Measurements from ENCODE around the gene RPL13A. TPM values are rescaled to one million over a fixed set of nuclear protein-coding genes. Genes with fewer than 3 reads are reported as not detected.

Gene RPL13A
- total and polyA plus RNA-seq, 9 donors = 3,682 to 9,736 (median 6,664) TPM

DNA sequence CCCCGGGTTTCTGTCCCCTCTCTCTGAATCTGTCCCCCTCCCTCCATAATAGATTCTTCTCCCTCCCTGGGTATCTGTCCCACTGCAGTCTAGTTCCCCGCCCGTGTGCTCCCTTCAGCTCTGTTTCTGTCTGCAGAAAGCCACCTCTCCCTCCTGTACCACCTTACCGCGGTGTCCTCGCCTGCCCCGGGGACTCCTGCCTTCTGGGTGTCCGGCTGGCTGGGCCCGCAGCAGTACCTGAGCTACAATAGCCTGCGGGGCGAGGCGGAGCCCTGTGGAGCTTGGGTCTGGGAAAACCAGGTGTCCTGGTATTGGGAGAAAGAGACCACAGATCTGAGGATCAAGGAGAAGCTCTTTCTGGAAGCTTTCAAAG lies 26.3 kb downstream of the RPL13A start:
- 40 to 54% (median 47%) methylated on average over 12 of the region's 12 CpGs for WGBS, 3 donors
- Histone ChIP-seq H3K36me3 (no peaks in the 10 kb centered on the region), H3K27ac (peak overlapping the region in 1 of 2 donors; percentile 95), H3K9me3 (no peaks in the 10 kb centered on the region), H3K27me3 (no peaks in the 10 kb centered on the region), H3K4me1 (ENCODE audit: insufficient read depth) (peaks cover 4% of the 10 kb centered on the region), H3K4me3 (peak overlapping the region; percentile 67)
- TF ChIP-seq POLR2A (IDR thresholded peaks at IDR 0.05) (no peak), EP300 (IDR thresholded peaks at IDR 0.05) (no peak)
- TF ChIP-seq, protein P1, sequence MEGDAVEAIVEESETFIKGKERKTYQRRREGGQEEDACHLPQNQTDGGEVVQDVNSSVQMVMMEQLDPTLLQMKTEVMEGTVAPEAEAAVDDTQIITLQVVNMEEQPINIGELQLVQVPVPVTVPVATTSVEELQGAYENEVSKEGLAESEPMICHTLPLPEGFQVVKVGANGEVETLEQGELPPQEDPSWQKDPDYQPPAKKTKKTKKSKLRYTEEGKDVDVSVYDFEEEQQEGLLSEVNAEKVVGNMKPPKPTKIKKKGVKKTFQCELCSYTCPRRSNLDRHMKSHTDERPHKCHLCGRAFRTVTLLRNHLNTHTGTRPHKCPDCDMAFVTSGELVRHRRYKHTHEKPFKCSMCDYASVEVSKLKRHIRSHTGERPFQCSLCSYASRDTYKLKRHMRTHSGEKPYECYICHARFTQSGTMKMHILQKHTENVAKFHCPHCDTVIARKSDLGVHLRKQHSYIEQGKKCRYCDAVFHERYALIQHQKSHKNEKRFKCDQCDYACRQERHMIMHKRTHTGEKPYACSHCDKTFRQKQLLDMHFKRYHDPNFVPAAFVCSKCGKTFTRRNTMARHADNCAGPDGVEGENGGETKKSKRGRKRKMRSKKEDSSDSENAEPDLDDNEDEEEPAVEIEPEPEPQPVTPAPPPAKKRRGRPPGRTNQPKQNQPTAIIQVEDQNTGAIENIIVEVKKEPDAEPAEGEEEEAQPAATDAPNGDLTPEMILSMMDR (IDR thresholded peaks at IDR 0.05) = no peak
- DNase-seq = no peak
- intact Hi-C loops (cut with DNase I) = no loop called here

DNA sequence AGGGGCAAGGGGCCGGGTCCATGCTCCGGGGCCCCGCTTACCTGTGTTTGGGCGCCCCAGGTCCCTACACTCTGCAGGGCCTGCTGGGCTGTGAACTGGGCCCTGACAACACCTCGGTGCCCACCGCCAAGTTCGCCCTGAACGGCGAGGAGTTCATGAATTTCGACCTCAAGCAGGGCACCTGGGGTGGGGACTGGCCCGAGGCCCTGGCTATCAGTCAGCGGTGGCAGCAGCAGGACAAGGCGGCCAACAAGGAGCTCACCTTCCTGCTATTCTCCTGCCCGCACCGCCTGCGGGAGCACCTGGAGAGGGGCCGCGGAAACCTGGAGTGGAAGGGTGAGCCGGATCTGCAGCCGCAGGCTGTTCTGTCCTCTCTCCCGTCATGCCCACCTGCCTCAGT lies 26.7 kb downstream of the RPL13A start:
- peak in 1 of 5 donors; percentile 33 for DNase-seq
- H3K4me1 ChIP-seq (ENCODE audit: insufficient read depth) = peaks cover 4% of the 10 kb centered on the region
- intact Hi-C loops (cut with DNase I) = no loop called here
- no peaks in the 10 kb centered on the region for H3K9me3 ChIP-seq
- TF ChIP-seq POLR2A (IDR thresholded peaks at IDR 0.05) (no peak), EP300 (IDR thresholded peaks at IDR 0.05) (no peak)
- TF ChIP-seq, protein P1 (IDR thresholded peaks at IDR 0.05) = no peak
- 83 to 88% (median 85%) methylated on average over 21 of the region's 21 CpGs for WGBS, 3 donors
- H3K4me3 ChIP-seq = peak overlapping the region; percentile 67
- peak overlapping the region in 1 of 2 donors; percentile 95 for H3K27ac ChIP-seq
- no peaks in the 10 kb centered on the region for H3K36me3 ChIP-seq
- H3K27me3 ChIP-seq = no peaks in the 10 kb centered on the region

DNA sequence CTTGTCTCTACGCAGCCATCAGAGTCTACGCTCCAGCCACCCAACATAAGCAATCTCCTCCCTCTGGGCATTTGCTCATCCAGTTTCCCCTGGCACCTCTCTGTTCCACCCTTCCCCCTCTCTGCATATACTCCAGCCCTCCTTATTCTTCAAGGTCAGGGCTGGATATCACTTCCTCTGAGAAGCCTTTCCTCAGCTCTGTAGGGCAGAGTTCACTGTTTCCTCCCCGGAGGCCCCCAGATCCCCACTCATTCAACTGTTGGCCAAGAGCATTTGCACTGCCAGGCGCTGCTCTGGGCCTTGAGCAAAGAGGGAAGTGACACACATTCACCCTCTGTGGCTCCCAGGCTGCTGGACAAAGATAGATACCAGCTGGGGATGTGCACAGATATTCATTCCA lies 28.4 kb downstream of the RPL13A start:
- Histone ChIP-seq H3K27ac (no peak overlapping the region), H3K36me3 (no peaks in the 10 kb centered on the region), H3K27me3 (no peaks in the 10 kb centered on the region), H3K4me1 (ENCODE audit: insufficient read depth) (peaks cover 4% of the 10 kb centered on the region), H3K4me3 (no peak overlapping the region), H3K9me3 (no peaks in the 10 kb centered on the region)
- 33 to 50% (median 41%) methylated on average over 4 of the region's 4 CpGs for WGBS, 3 donors
- DNase-seq = no peak
- no peak for TF ChIP-seq EP300 (IDR thresholded peaks at IDR 0.05)
- TF ChIP-seq POLR2A (IDR thresholded peaks at IDR 0.05) = no peak
- TF ChIP-seq, protein P1 (IDR thresholded peaks at IDR 0.05) = no peak
- intact Hi-C loops (cut with DNase I) = no loop called here

DNA sequence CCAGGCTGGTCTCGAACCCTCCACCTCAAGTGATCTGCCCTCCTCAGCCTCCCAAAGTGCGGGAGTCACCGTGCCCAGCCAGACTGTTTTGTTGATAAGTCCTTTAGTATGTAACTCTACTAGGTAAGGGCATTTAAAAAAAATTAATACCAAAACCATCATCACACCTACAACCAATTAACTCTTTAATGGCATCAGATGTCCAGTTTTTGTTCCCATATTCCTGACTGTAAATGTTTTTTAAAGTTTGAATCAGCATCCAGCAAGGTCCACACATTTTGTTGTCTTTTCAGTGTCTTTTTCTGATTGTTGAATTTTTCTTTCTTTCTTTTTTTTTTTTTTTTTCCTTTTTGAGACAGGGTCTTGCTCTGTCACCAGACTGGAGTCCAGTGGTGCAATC lies 30.6 kb downstream of the RPL13A start:
- TF ChIP-seq EP300 (IDR thresholded peaks at IDR 0.05) (no peak), POLR2A (IDR thresholded peaks at IDR 0.05) (no peak)
- TF ChIP-seq, protein P1 (IDR thresholded peaks at IDR 0.05) = no peak
- Histone ChIP-seq H3K27me3 (no peaks in the 10 kb centered on the region), H3K4me1 (ENCODE audit: insufficient read depth) (peaks cover 2% of the 10 kb centered on the region), H3K4me3 (no peak overlapping the region), H3K36me3 (no peaks in the 10 kb centered on the region), H3K9me3 (no peaks in the 10 kb centered on the region), H3K27ac (no peak overlapping the region)
- no peak for DNase-seq
- intact Hi-C loops (cut with DNase I) = no loop called here
- WGBS, 3 donors = 93 to 96% (median 95%) methylated on average over 3 of the region's 3 CpGs

Data from ovary (tissue), 9 donors.